Measurements from ENCODE around the gene NFAT5. TPM values are rescaled to one million over a fixed set of nuclear protein-coding genes. Genes with fewer than 3 reads are reported as not detected.

NFAT5 gene
- total and polyA plus RNA-seq, 9 of the 15 experiments (the other 6 are each of a cell fraction or from before 2014, with no cell fraction given): 0.78 to 20.5 (median 12.4) TPM

DNA sequence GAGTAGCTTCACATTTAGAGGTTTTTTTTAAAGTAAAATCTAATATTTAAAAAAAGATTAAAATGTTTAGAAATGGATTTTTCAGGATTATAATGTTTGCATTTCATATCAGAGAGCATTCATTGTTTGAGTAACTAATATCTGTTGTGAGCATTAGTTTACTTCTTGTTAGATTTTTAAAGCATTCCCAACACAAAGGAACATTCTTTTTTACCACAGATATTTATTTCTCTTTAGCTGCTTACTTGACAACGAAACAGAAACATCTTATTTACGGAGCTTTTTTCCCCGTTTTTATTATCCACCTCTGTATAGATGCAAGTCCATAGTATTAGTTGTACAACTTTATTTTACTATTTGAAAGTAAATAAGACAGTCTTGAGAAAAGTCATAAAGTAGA, 53.0 kb downstream of the NFAT5 start:
- Histone ChIP-seq H3K4me1 (replicated peaks in 1 of 2; ENCODE audit: control insufficient read depth in 2 of 2, insufficient read depth in 2 of 2, low read length in 2 of 2) (peaks cover 4 to 9% of the 10 kb centered on the region in 2 experiments; a peak in 3 of 5 replicates), H3K4me2 (ENCODE audit: insufficient read depth, low read length) (no peak overlapping the region), H3K9me1 (ENCODE audit: control insufficient read depth, insufficient read depth, low read length) (no peaks in the 10 kb centered on the region), H4K20me1 (replicated peaks; ENCODE audit: control insufficient read depth, insufficient read depth, low read length) (no peaks in the 10 kb centered on the region; the same call in none of the 2 replicates), H2AFZ (ENCODE audit: low read depth, low read length) (no peak overlapping the region), H3K36me3 (ENCODE audit: control insufficient read depth, insufficient read depth, low read length) (peaks cover 8% of the 10 kb centered on the region; the same call in 2 of the 3 replicates), H3K4me3 (no peak overlapping the region), H3K9ac (ENCODE audit: insufficient read depth in 1 of 2, low read depth in 2 of 2, low read length in 2 of 2) (no peak overlapping the region), H3K9me3 (replicated peaks; ENCODE audit: control insufficient read depth, insufficient read depth, low read depth, low read length) (no peaks in the 10 kb centered on the region), H3K27ac (ENCODE audit: extremely low read depth, low read depth, low read length) (no peak overlapping the region; the same call in 2 of the 3 replicates), H3K27me3 (ENCODE audit: control insufficient read depth in 2 of 2, insufficient read depth in 2 of 2, low read length in 2 of 2) (no peaks in the 10 kb centered on the region), H3K79me2 (ENCODE audit: control insufficient read depth, insufficient read depth, low read length) (peaks cover 65% of the 10 kb centered on the region)
- POLR2A ChIA-PET: interaction anchor here (0.6 to 1.5 kb wide), 4 partner anchors 8 to 23 kb away, joined by 3 to 6 read pairs (median 4); no protein-coding TSS in a partner anchor
- ATAC-seq: no peak
- WGBS (ENCODE audit: insufficient coverage, low coverage, missing lambda C conversion rate): 45% methylated on average over 3 of the region's 3 CpGs
- TF ChIP-seq, protein P1, sequence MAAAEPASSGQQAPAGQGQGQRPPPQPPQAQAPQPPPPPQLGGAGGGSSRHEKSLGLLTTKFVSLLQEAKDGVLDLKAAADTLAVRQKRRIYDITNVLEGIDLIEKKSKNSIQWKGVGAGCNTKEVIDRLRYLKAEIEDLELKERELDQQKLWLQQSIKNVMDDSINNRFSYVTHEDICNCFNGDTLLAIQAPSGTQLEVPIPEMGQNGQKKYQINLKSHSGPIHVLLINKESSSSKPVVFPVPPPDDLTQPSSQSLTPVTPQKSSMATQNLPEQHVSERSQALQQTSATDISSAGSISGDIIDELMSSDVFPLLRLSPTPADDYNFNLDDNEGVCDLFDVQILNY (CRISPR knock-in tag; IDR thresholded peaks at IDR 0.05): no peak
- TF ChIP-seq FOXJ3 (CRISPR knock-in tag; IDR thresholded peaks at IDR 0.05) (no peak), RBM22 (IDR thresholded peaks at IDR 0.05; ENCODE audit: low read depth, low read length, poor library complexity, severe bottlenecking) (no peak), HSF4 (CRISPR knock-in tag; IDR thresholded peaks at IDR 0.05; ENCODE audit: borderline replicate concordance) (no peak), TEAD1 (CRISPR knock-in tag; IDR thresholded peaks at IDR 0.05) (no peak), XRCC4 (IDR thresholded peaks at IDR 0.05; ENCODE audit: extremely low read depth, insufficient read depth, insufficient read length) (no peak)
- TF ChIP-seq, protein P2, sequence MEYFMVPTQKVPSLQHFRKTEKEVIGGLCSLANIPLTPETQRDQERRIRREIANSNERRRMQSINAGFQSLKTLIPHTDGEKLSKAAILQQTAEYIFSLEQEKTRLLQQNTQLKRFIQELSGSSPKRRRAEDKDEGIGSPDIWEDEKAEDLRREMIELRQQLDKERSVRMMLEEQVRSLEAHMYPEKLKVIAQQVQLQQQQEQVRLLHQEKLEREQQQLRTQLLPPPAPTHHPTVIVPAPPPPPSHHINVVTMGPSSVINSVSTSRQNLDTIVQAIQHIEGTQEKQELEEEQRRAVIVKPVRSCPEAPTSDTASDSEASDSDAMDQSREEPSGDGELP (CRISPR knock-in tag; IDR thresholded peaks at IDR 0.05; ENCODE audit: borderline replicate concordance): no peak
- CTCF ChIA-PET (ENCODE audit: low intra/inter-chr PET ratio): no interaction called here
- in situ Hi-C loops (cut with MboI) (no loop called here), intact Hi-C loops (cut with micrococcal nuclease) (no loop called here)
- BruUV-seq (replicated peaks): no TSS peak
- no peak for DNase-seq (ENCODE audit: extremely low read depth in 1 of 4, low spot score in 3 of 4)
- FAIRE-seq: no peak

All from K562 (cell line).